Neuronal stem cell (in vitro differentiated cells): ENCODE data around the gene DNAJC9.

Experiments
- DNase-seq: peaks from one replicate; pipeline ENCODE4 v3.0.0-alpha.2; 2013; ENCODE audit warnings: low spot score
- H2AFZ ChIP-seq: one replicate; pipeline ENCODE4 v1.6.1; 2013; ENCODE audit warnings: mild to moderate bottlenecking, low read length, inconsistent platforms
- H2AK5ac ChIP-seq: 2 replicates; pipeline ENCODE4 v1.6.1; 2013; ENCODE audit warnings: low read depth, mild to moderate bottlenecking, inconsistent platforms, low read length, moderate library complexity, mixed read lengths
- H2BK120ac ChIP-seq: 2 replicates; pipeline ENCODE4 v1.6.1; 2013; ENCODE audit warnings: low read depth, mild to moderate bottlenecking, inconsistent platforms, low read length, moderate library complexity, mixed read lengths
- H2BK12ac ChIP-seq: one replicate; pipeline ENCODE4 v1.6.1; 2013; ENCODE audit warnings: low read length, inconsistent platforms
- H2BK15ac ChIP-seq: 2 replicates; pipeline ENCODE4 v1.6.1; 2013; ENCODE audit warnings: mild to moderate bottlenecking, low read length, inconsistent platforms, mixed read lengths
- H2BK5ac ChIP-seq: one replicate; pipeline ENCODE4 v1.6.1; 2013; ENCODE audit warnings: inconsistent platforms, mild to moderate bottlenecking, low read length, moderate library complexity
- H3K14ac ChIP-seq: one replicate; pipeline ENCODE4 v1.6.1; 2013; ENCODE audit warnings: low read length, inconsistent platforms
- H3K18ac ChIP-seq: 2 replicates; pipeline ENCODE4 v1.6.1; 2013; ENCODE audit warnings: low read length, inconsistent platforms
- H3K23ac ChIP-seq: 2 replicates; pipeline ENCODE4 v1.6.1; 2013; ENCODE audit warnings: low read depth, mild to moderate bottlenecking, mixed read lengths, low read length, inconsistent platforms; ENCODE audit not compliant: poor library complexity
- H3K27ac ChIP-seq: replicated peaks from 3 replicates; pipeline ENCODE4 v1.5.1; 2013; ENCODE audit warnings: low read length, inconsistent platforms
- H3K27me3 ChIP-seq, 3 experiments: 2 replicates each; pipeline ENCODE4 v1.6.1; 2013; ENCODE audit warnings: low read length in 3 of 3, mild to moderate bottlenecking in 2 of 3, inconsistent platforms in 1 of 3, low read depth in 1 of 3, mixed read lengths in 1 of 3, moderate library complexity in 1 of 3; ENCODE audit not compliant: control insufficient read depth in 3 of 3, insufficient read depth in 3 of 3
- H3K36me3 ChIP-seq, 2 donors: replicated peaks in 1 of 2; 2 replicates each; pipeline ENCODE4 v1.6.1; 2013; ENCODE audit warnings: low read length in 2 of 2; ENCODE audit not compliant: control insufficient read depth in 2 of 2, insufficient read depth in 2 of 2
- H3K4ac ChIP-seq: 2 replicates; pipeline ENCODE4 v1.6.1; 2013; ENCODE audit warnings: inconsistent platforms, mild to moderate bottlenecking, low read length, moderate library complexity
- H3K4me1 ChIP-seq, 2 donors: 1 replicate in 1 of 2; 2 replicates in 1 of 2; pipeline ENCODE4 v1.6.1; 2013; ENCODE audit warnings: low read length in 2 of 2, low read depth in 1 of 2; ENCODE audit not compliant: control insufficient read depth in 2 of 2, insufficient read depth in 1 of 2
- H3K4me2 ChIP-seq: one replicate; pipeline ENCODE4 v1.6.1; 2013; ENCODE audit warnings: mild to moderate bottlenecking, low read length, inconsistent platforms; ENCODE audit not compliant: insufficient read depth, poor library complexity, severe bottlenecking
- H3K4me3 ChIP-seq, 2 donors: 2 replicates each; pipeline ENCODE4 v1.5.1; 2013; ENCODE audit warnings: low read length in 2 of 2, mild to moderate bottlenecking in 2 of 2, inconsistent platforms in 1 of 2, moderate library complexity in 1 of 2
- H3K79me1 ChIP-seq: one replicate; pipeline ENCODE4 v1.6.1; 2013; ENCODE audit warnings: low read depth, mild to moderate bottlenecking, inconsistent platforms, low read length, moderate library complexity
- H3K9ac ChIP-seq: one replicate; pipeline ENCODE4 v1.6.1; 2013; ENCODE audit warnings: mild to moderate bottlenecking, low read depth, low read length, inconsistent platforms; ENCODE audit not compliant: poor library complexity
- H3K9me3 ChIP-seq, 2 donors: replicated peaks in 1 of 2; 2 replicates each; pipeline versions ENCODE3 to v1.6.1; 2013; ENCODE audit warnings: low read length in 2 of 2, mild to moderate bottlenecking in 2 of 2, inconsistent platforms in 1 of 2, low read depth in 1 of 2, mixed read lengths in 1 of 2, moderate library complexity in 1 of 2; ENCODE audit not compliant: control insufficient read depth in 2 of 2, insufficient read depth in 1 of 2
- H4K8ac ChIP-seq: one replicate; pipeline ENCODE4 v1.6.1; 2013; ENCODE audit warnings: low read depth, mild to moderate bottlenecking, inconsistent platforms, low read length, moderate library complexity
- H4K91ac ChIP-seq: one replicate; pipeline ENCODE4 v1.6.1; 2013; ENCODE audit warnings: low read length, low read depth, mild to moderate bottlenecking, inconsistent platforms; ENCODE audit not compliant: poor library complexity
- WGBS, 2 donors: extraction: QIAGEN DNeasy Blood & Tissue Kit; methylation state at CpG; one replicate each; pipeline ENCODE4 v1.1.7; 2013; ENCODE audit warnings: missing lambda C conversion rate in 2 of 2, mixed read lengths in 1 of 2; ENCODE audit not compliant: insufficient read length in 2 of 2, insufficient replicate concordance in 1 of 2; ENCODE audit errors: extremely low coverage in 2 of 2; 5-methylcytosine and 5-hydroxymethylcytosine counted together

The DNAJC9 gene

DNA sequence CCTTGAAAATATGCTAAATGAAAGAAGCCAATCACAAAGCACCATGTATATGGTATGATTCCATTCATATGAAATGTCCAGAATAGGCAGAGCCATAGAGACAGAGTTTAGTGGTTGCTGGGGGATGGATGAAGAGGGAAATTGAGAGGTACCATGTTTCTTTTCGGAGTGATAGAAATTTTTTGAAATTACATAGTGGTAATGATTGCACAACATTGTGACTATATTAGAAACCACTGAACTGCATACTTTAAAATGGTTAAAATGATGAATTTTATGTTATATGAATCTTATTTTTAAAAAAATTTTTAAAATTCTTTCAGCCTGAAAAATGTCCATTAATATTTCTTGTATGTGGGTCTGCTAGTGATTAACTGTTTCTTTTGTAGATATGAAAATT lies 26.1 kb downstream of the DNAJC9 start:
- no peak overlapping the region for H4K8ac ChIP-seq
- H2BK15ac ChIP-seq, result no peak overlapping the region
- no peak overlapping the region for H3K18ac ChIP-seq
- no CpG with 5 or more reads among the region's 1 CpG for WGBS, 2 donors
- H2AFZ ChIP-seq, result no peak overlapping the region
- H3K9ac ChIP-seq, result no peak overlapping the region
- no peaks in the 10 kb centered on the region for H3K79me1 ChIP-seq
- no peak overlapping the region for H3K4me3 ChIP-seq
- peaks cover 2 to 65% of the 10 kb centered on the region in 2 donors for H3K36me3 ChIP-seq
- no peak overlapping the region for H3K23ac ChIP-seq
- no peak for DNase-seq
- H3K14ac ChIP-seq, result no peak overlapping the region
- no peaks in the 10 kb centered on the region for H3K4me1 ChIP-seq
- H3K27me3 ChIP-seq, result no peaks in the 10 kb centered on the region
- H4K91ac ChIP-seq, result no peak overlapping the region
- peaks cover 0 to 6% of the 10 kb centered on the region in 2 donors for H3K9me3 ChIP-seq
- no peak overlapping the region for H3K4me2 ChIP-seq
- no peak overlapping the region for H2AK5ac ChIP-seq
- H2BK5ac ChIP-seq, result no peak overlapping the region
- no peak overlapping the region for H2BK12ac ChIP-seq
- no peak overlapping the region for H3K27ac ChIP-seq
- no peak overlapping the region for H3K4ac ChIP-seq
- H2BK120ac ChIP-seq, result no peak overlapping the region

DNA sequence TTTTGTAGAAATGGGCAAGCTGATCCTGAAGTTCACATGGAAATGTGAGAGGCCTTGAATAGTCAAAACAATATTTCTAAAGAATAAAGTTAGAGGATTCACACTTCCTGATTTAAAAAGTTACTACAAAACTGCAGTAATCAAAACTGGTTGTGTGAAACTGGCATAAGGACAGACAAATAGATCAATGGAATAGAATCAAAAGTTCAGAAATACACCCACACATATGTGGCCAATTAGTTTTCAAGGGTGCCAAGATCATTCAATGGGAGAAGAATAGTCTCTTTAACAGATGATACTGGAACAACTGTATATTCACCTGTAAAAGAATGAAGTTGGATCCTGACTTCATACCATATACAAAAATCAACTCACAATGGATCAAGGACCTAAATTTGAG lies 27.7 kb downstream of the DNAJC9 start:
- H3K79me1 ChIP-seq, result no peaks in the 10 kb centered on the region
- no peak for DNase-seq
- peaks cover 2 to 65% of the 10 kb centered on the region in 2 donors for H3K36me3 ChIP-seq
- H4K8ac ChIP-seq, result no peak overlapping the region
- no peak overlapping the region for H2AFZ ChIP-seq
- no peak overlapping the region for H3K4me3 ChIP-seq
- H3K23ac ChIP-seq, result no peak overlapping the region
- no peak overlapping the region for H3K18ac ChIP-seq
- H3K27ac ChIP-seq, result no peak overlapping the region
- no peak overlapping the region for H3K4ac ChIP-seq
- no peaks in the 10 kb centered on the region for H3K4me1 ChIP-seq
- H4K91ac ChIP-seq, result no peak overlapping the region
- no peak overlapping the region for H2BK12ac ChIP-seq
- no peak overlapping the region for H3K14ac ChIP-seq
- H2BK5ac ChIP-seq, result no peak overlapping the region
- no peak overlapping the region for H3K4me2 ChIP-seq
- H3K9me3 ChIP-seq, result peaks cover 0 to 6% of the 10 kb centered on the region in 2 donors
- H2BK120ac ChIP-seq, result no peak overlapping the region
- H2BK15ac ChIP-seq, result no peak overlapping the region
- no peaks in the 10 kb centered on the region for H3K27me3 ChIP-seq
- no peak overlapping the region for H2AK5ac ChIP-seq
- H3K9ac ChIP-seq, result no peak overlapping the region

DNA sequence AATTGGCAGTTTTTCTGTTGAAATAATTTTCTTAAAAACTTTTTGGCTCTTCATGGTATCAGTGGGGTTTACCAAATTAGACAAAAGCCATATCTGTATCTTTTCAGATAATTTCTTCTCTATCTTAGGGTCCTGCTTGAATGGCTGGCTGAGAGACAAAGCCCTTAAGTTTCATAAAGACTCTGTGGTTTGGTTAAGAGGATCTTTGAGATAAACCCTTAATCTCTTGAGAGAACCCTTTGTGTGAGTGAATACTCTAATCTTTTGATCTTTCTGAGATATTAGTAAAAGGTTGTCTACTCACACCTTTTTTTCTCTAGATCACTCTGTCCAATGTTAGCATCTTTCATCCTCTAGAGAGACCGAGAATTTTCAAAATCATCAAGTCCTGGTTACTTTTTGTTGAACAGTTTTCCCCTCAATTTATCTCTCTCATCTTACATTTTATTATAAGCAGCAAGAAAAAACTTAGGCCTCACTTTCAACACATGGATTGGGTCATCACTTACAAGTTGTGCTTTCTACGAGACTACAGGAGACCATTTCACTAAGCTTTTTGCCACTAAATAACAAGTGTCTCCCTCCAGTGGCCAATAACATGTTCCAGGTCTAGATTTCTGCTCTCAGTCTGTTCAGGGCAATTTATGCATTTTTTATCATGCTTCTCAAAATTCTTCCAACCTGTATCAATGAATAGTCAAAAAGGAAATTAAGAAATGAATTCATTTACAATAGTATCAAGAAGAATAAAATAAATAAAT lies 28.4 kb downstream of the DNAJC9 start:
- Histone ChIP-seq H3K4me3 (no peak overlapping the region), H4K91ac (no peak overlapping the region), H3K27me3 (no peaks in the 10 kb centered on the region), H2BK120ac (no peak overlapping the region), H3K4me1 (no peaks in the 10 kb centered on the region), H3K27ac (no peak overlapping the region), H2AK5ac (no peak overlapping the region), H3K23ac (no peak overlapping the region), H3K4me2 (no peak overlapping the region), H3K36me3 (peaks cover 2 to 64% of the 10 kb centered on the region in 2 donors), H3K14ac (no peak overlapping the region), H2BK15ac (no peak overlapping the region), H2BK5ac (no peak overlapping the region), H3K9me3 (peaks cover 0 to 6% of the 10 kb centered on the region in 2 donors), H4K8ac (no peak overlapping the region), H3K79me1 (no peaks in the 10 kb centered on the region), H2AFZ (no peak overlapping the region), H3K9ac (no peak overlapping the region), H3K4ac (no peak overlapping the region), H2BK12ac (no peak overlapping the region), H3K18ac (no peak overlapping the region)
- WGBS, 2 donors, result no CpG with 5 or more reads among the region's 2 CpGs
- DNase-seq, result no peak

DNA sequence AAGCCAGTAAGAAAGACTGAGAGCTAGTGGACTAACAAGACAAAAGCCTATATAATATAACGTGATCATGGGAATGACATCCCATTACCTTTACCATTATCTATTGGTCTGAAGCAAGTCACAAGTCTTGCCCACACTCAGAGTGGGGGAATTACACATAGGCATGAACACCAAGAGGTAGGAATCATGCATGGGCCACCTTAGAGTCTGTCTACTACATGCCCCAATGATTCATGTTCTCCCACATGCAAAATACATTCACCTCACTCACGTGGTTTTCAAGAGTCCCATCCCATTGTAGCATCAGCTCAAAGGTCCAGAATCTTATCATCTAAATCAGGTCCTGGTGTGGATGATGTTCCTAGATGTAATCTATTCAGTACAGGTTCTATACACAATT lies 29.4 kb downstream of the DNAJC9 start:
- no peak overlapping the region for H2BK5ac ChIP-seq
- no CpG with 5 or more reads among the region's 2 CpGs for WGBS, 2 donors
- H3K27me3 ChIP-seq, result no peaks in the 10 kb centered on the region
- H3K4me1 ChIP-seq, result no peaks in the 10 kb centered on the region
- no peak overlapping the region for H2BK120ac ChIP-seq
- H3K4ac ChIP-seq, result no peak overlapping the region
- H2BK15ac ChIP-seq, result no peak overlapping the region
- no peak overlapping the region for H3K23ac ChIP-seq
- no peak overlapping the region for H3K14ac ChIP-seq
- H3K9me3 ChIP-seq, result peaks cover 0 to 6% of the 10 kb centered on the region in 2 donors
- no peak overlapping the region for H2AFZ ChIP-seq
- no peak overlapping the region for H2BK12ac ChIP-seq
- DNase-seq, result no peak
- H3K9ac ChIP-seq, result no peak overlapping the region
- H2AK5ac ChIP-seq, result no peak overlapping the region
- H4K8ac ChIP-seq, result no peak overlapping the region
- H3K4me3 ChIP-seq, result no peak overlapping the region
- H3K36me3 ChIP-seq, result peaks cover 2 to 64% of the 10 kb centered on the region in 2 donors
- no peak overlapping the region for H4K91ac ChIP-seq
- H3K4me2 ChIP-seq, result no peak overlapping the region
- no peaks in the 10 kb centered on the region for H3K79me1 ChIP-seq
- H3K18ac ChIP-seq, result no peak overlapping the region
- no peak overlapping the region for H3K27ac ChIP-seq
